Peyer's patch (tissue), 4 donors: ENCODE measurements around the gene PTPRK.

Source experiments
- POLR2A ChIP-seq, 2 donors: fragments of 450-650 bp; IDR thresholded peaks; one replicate each; pipeline ENCODE4 v1.5.1; 2017; ENCODE audit warnings: antibody characterized with exemption in 2 of 2, mild to moderate bottlenecking in 2 of 2, moderate library complexity in 2 of 2
- TF ChIP-seq, protein P1 (sequence below), 6 experiments: fragments of 450-650 bp in 4 of 6; fragments of 200-600 bp in 2 of 6; sonication (generic) in 1 of 6; IDR thresholded peaks; one replicate each; pipeline ENCODE4 v1.5.1; 2017 to 2019; ENCODE audit warnings: antibody characterized with exemption in 6 of 6, mild to moderate bottlenecking in 3 of 6, moderate library complexity in 1 of 6

DNA sequence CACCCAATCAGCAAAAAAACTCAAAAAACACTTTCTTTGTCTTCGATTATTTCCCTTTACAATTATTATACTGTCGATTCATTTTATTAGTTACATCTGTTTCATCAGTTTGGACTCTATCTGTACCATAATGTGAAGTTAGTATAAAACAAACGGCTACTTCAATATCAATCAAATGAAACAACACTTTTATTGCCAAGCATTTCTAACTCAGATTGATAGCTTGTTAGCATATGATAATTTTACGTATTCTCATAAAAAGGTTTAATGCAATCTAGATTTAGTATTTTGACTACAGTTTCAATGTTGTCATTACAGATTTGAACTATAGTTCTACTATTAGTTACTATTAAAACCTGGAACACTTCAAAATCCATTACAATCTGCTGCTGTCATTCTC lies 149.3 kb downstream of the PTPRK start:
- TF ChIP-seq, protein P1, sequence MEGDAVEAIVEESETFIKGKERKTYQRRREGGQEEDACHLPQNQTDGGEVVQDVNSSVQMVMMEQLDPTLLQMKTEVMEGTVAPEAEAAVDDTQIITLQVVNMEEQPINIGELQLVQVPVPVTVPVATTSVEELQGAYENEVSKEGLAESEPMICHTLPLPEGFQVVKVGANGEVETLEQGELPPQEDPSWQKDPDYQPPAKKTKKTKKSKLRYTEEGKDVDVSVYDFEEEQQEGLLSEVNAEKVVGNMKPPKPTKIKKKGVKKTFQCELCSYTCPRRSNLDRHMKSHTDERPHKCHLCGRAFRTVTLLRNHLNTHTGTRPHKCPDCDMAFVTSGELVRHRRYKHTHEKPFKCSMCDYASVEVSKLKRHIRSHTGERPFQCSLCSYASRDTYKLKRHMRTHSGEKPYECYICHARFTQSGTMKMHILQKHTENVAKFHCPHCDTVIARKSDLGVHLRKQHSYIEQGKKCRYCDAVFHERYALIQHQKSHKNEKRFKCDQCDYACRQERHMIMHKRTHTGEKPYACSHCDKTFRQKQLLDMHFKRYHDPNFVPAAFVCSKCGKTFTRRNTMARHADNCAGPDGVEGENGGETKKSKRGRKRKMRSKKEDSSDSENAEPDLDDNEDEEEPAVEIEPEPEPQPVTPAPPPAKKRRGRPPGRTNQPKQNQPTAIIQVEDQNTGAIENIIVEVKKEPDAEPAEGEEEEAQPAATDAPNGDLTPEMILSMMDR (IDR thresholded peaks at IDR 0.05): no peak
- TF ChIP-seq POLR2A (IDR thresholded peaks at IDR 0.05): no peak
